AG09309 (cell line): ENCODE data around the gene STK17A.
"Not testable (repeated sequence)": the region's sequence is repeated elsewhere in the genome, so short reads cannot be mapped to it uniquely, and the experiment has no call there.

Experiments used
- DNase-seq: peaks from one replicate; pipeline ENCODE4 v3.0.0-alpha.2; 2010; ENCODE audit warnings: low read depth
- H3K4me3 ChIP-seq: 2 replicates; pipeline ENCODE4 v1.5.1; 2011; ENCODE audit warnings: mild to moderate bottlenecking, low read depth, low read length, moderate library complexity; ENCODE audit not compliant: control insufficient read depth
- TF ChIP-seq, protein P1 (sequence below): IDR thresholded peaks from 2 replicates; pipeline ENCODE4 v1.5.1; 2011; ENCODE audit warnings: mild to moderate bottlenecking, low read depth, low read length, inconsistent platforms; ENCODE audit not compliant: insufficient read depth, control insufficient read depth; ENCODE audit errors: missing control alignments

The STK17A gene

DNA sequence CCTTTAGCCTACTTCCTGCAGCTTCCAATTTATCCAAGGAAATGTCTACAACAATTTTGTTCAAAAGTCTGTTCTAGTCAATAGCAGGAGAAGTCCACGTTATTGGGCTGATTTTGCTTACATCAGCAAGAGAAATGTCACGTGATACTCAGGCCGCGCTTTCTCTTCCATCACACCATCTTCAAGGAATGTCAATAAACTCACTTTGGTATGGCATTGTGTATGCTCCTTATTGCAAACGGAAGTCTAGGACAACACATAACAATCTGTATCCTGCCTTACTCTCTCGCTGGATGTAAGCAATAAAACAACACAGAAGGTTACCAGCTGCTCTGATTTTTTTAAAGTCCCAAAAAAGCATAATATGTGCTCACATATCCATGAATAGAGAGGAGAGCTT, 17.1 kb upstream of the STK17A start:
- DNase-seq = peak; percentile 45
- TF ChIP-seq, protein P1, sequence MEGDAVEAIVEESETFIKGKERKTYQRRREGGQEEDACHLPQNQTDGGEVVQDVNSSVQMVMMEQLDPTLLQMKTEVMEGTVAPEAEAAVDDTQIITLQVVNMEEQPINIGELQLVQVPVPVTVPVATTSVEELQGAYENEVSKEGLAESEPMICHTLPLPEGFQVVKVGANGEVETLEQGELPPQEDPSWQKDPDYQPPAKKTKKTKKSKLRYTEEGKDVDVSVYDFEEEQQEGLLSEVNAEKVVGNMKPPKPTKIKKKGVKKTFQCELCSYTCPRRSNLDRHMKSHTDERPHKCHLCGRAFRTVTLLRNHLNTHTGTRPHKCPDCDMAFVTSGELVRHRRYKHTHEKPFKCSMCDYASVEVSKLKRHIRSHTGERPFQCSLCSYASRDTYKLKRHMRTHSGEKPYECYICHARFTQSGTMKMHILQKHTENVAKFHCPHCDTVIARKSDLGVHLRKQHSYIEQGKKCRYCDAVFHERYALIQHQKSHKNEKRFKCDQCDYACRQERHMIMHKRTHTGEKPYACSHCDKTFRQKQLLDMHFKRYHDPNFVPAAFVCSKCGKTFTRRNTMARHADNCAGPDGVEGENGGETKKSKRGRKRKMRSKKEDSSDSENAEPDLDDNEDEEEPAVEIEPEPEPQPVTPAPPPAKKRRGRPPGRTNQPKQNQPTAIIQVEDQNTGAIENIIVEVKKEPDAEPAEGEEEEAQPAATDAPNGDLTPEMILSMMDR = no peak
- no peak overlapping the region for H3K4me3 ChIP-seq

DNA sequence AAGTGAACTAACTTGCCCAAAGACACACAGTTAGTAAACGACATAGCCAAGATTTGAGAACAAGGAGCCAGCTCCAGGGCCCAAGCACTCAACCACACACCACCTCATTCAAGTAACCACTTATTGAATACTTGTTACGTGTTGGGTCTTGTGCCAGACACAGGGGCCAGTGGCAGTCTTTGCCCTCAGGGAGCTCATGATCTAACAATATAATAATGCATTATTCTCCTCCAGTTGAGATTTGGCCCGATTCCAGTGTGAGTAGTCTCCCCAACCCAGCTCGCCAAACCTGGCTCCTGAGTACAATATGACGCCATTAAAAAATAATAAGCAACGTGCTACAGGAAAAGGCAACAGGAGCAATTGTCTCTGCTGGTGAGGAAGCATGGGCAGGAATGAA, 14.4 kb upstream of the STK17A start:
- TF ChIP-seq, protein P1 = no peak
- DNase-seq = no peak
- no peak overlapping the region for H3K4me3 ChIP-seq

DNA sequence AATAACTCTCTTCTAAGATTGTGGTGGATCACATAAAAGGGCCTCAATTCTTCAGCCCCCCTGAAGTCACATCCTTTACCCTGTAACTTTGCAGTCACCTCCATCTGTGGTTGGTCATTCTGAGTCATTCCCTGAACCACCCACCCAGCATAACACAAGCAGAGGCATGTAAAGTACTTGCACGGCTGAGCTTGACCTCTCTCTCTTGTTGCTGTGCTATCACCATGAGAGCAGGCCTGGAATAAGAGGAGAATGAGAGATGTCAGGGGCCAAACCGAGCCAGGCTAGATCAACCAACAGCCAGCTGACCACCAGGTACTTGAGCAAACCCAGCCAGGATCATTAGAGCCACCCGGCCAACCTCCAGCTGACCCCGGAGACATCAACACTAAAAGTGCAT, 13.5 kb upstream of the STK17A start:
- TF ChIP-seq, protein P1 = no peak
- DNase-seq = no peak
- no peak overlapping the region for H3K4me3 ChIP-seq

DNA sequence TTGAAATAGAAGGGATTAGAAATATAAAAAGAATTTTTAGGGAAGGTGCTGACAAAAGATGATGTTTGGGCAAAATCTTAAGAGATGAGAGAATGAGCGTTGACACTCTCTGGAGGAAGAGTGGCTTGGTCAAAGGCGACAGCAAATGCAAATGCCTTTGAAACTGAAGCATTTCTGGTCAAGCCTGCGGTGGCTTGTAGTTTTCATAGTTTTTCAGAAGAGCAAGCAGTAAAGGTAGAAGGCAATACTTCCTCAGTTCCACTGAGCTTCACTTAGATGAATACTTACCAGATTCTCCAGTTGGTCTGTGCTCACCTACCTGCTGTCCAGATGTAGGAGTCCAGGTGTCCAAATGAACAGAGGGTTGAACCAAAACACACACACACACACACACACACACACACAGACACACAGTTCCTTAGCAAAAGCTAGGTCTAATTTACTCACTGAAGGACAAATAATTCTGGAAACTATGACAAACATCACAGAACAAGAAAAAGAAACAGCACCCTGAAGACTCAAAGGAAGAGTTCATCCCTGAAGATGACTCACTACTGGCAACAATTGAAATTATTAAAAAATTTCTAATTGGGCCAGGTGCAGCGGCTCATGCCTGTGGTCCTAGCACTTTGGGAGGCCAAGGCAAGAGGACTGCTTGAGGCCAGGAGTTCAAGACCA, 12.1 kb upstream of the STK17A start:
- no peak overlapping the region for H3K4me3 ChIP-seq
- TF ChIP-seq, protein P1 = no peak
- DNase-seq = no peak

DNA sequence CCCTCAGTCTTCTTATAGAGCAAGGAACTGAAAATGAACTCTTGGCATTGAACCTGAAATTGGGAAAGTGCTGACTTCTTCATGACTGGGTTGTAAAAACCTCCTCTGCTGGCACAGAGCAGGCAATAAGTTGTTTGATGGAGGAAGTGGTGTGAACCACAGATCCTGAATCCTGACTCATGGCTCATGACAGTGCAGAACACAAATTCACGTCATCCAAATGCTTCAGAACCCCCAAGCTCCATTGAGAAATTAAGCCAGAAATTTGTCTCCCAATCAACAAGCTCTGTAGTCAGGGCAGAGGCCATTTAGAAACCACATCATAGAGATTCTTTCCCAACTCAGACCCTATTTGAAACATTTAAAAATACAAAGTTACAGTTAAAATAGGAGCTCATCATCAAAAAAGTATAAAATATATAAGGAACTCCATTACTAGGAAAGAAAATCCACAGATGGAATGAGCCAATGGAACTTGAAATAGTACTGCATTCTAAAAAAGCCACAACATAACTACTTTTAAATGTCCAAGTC, 10.3 kb upstream of the STK17A start:
- TF ChIP-seq, protein P1 = no peak
- DNase-seq = peak; percentile 100
- H3K4me3 ChIP-seq = no peak overlapping the region

DNA sequence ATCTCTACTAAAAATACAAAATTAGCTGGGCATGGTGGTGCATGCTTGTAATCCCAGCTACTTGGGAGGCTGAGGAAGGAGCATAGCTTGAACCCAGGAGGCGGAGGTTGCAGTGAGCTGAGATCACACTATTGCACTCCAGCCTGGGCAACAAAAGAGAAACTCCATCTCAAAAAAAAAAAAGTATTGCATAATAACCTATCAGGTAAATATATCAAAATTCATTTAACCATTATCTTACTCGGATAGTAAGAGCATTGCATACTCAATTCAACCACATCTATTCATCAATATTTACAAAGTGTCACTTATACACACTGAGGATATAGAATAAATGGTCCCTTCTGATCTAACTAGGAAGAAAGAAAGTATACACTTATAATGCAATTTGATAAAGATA, 9.1 kb upstream of the STK17A start:
- not testable (repeated sequence) for H3K4me3 ChIP-seq, DNase-seq

DNA sequence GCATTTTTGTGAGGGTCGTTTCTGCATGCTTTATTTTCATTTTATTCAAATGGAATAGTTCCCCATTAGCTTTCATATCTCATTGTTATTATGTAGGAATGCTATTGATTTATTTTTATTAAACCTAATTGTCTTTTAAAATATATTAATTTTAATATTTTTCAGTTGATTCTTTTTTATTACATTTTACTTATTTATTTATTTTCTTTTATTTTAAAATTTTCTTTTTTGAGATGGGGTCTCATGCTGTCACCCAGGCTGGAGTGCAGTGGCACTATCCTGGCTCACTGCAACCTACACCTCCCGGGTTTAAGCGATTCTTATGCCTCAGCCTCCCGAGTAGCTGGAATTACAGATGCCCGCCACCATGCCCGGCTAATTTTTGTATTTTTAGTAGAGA, 7.4 kb upstream of the STK17A start:
- DNase-seq = no peak
- TF ChIP-seq, protein P1 = no peak
- no peak overlapping the region for H3K4me3 ChIP-seq
